ENCODE data around the gene PRR5.
"Not testable (repeated sequence)": the region's sequence is repeated elsewhere in the genome, so short reads cannot be mapped to it uniquely, and the experiment has no call there.

The PRR5 gene

GRCh38 chr22:44737406-44738346, 35.7 kb downstream of the PRR5 start:
- H3K4me1 ChIP-seq (ENCODE audit: control insufficient read depth, low read length): no peaks in the 10 kb centered on the region
- H3K79me2 ChIP-seq (ENCODE audit: control insufficient read depth, low read length): no peaks in the 10 kb centered on the region
- TF ChIP-seq CTCF (IDR thresholded peaks at IDR 0.05; ENCODE audit: low read depth, low read length, poor library complexity, severe bottlenecking) (no peak), EZH2phosphoT487 (IDR thresholded peaks at IDR 0.05; ENCODE audit: borderline replicate concordance, low read length) (no peak)
- H3K27me3 ChIP-seq (ENCODE audit: control insufficient read depth, low read length): no peaks in the 10 kb centered on the region
- H3F3A ChIP-seq (ENCODE audit: control insufficient read depth, insufficient read depth): no peaks in the 10 kb centered on the region
- H3K9me3 ChIP-seq (ENCODE audit: control insufficient read depth, insufficient read depth, low read length): peaks cover 2% of the 10 kb centered on the region; the same call in 1 of the 2 replicates
- H4K20me1 ChIP-seq (ENCODE audit: control insufficient read depth, insufficient read depth, low read depth, low read length): no peaks in the 10 kb centered on the region
- no peak overlapping the region for H3K4me2 ChIP-seq (ENCODE audit: low read length)
- no peak overlapping the region for H3K4me3 ChIP-seq (ENCODE audit: low read length)
- no peaks in the 10 kb centered on the region for H3K36me3 ChIP-seq (ENCODE audit: control insufficient read depth, low read length)
- H3K9me2 ChIP-seq (replicated peaks; ENCODE audit: control insufficient read depth, low read length): no peaks in the 10 kb centered on the region
- no peak overlapping the region for H3K27ac ChIP-seq (ENCODE audit: low read depth, low read length)

GRCh38 chr22:44738347-44738715, 36.3 kb downstream of the PRR5 start:
- Histone ChIP-seq H3K27ac (ENCODE audit: low read depth, low read length) (no peak overlapping the region), H3K4me3 (ENCODE audit: low read length) (no peak overlapping the region), H3K79me2 (ENCODE audit: control insufficient read depth, low read length) (no peaks in the 10 kb centered on the region), H3F3A (ENCODE audit: control insufficient read depth, insufficient read depth) (no peaks in the 10 kb centered on the region), H3K4me2 (ENCODE audit: low read length) (no peak overlapping the region), H3K27me3 (ENCODE audit: control insufficient read depth, low read length) (no peaks in the 10 kb centered on the region), H3K9me2 (replicated peaks; ENCODE audit: control insufficient read depth, low read length) (no peaks in the 10 kb centered on the region), H3K4me1 (ENCODE audit: control insufficient read depth, low read length) (no peaks in the 10 kb centered on the region), H3K9me3 (ENCODE audit: control insufficient read depth, insufficient read depth, low read length) (no peaks in the 10 kb centered on the region), H3K36me3 (ENCODE audit: control insufficient read depth, low read length) (no peaks in the 10 kb centered on the region), H4K20me1 (ENCODE audit: control insufficient read depth, insufficient read depth, low read depth, low read length) (no peaks in the 10 kb centered on the region)
- no peak for TF ChIP-seq EZH2phosphoT487 (IDR thresholded peaks at IDR 0.05; ENCODE audit: borderline replicate concordance, low read length)
- TF ChIP-seq CTCF (IDR thresholded peaks at IDR 0.05; ENCODE audit: low read depth, low read length, poor library complexity, severe bottlenecking): no peak

GRCh38 chr22:44739024-44739423, 37.0 kb downstream of the PRR5 start:
- no peak for TF ChIP-seq CTCF (IDR thresholded peaks at IDR 0.05; ENCODE audit: low read depth, low read length, poor library complexity, severe bottlenecking)
- no peak for TF ChIP-seq EZH2phosphoT487 (IDR thresholded peaks at IDR 0.05; ENCODE audit: borderline replicate concordance, low read length)

GRCh38 chr22:44739666-44740065, 37.7 kb downstream of the PRR5 start:
- H3F3A ChIP-seq (ENCODE audit: control insufficient read depth, insufficient read depth); H3K27me3 ChIP-seq (ENCODE audit: control insufficient read depth, low read length); H3K36me3 ChIP-seq (ENCODE audit: control insufficient read depth, low read length); H3K79me2 ChIP-seq (ENCODE audit: control insufficient read depth, low read length); H3K9me2 ChIP-seq (replicated peaks; ENCODE audit: control insufficient read depth, low read length); H4K20me1 ChIP-seq (ENCODE audit: control insufficient read depth, insufficient read depth, low read depth, low read length); H3K9me3 ChIP-seq (ENCODE audit: control insufficient read depth, insufficient read depth, low read length); H3K4me2 ChIP-seq (ENCODE audit: low read length); H3K27ac ChIP-seq (ENCODE audit: low read depth, low read length); H3K4me1 ChIP-seq (ENCODE audit: control insufficient read depth, low read length); H3K4me3 ChIP-seq (ENCODE audit: low read length): not testable (repeated sequence)

More at GRCh38 chr22:44739024-44739423, 37.0 kb downstream of the PRR5 start:
- Histone ChIP-seq H3K9me3 (ENCODE audit: control insufficient read depth, insufficient read depth, low read length) (no peaks in the 10 kb centered on the region), H3K4me1 (ENCODE audit: control insufficient read depth, low read length) (no peaks in the 10 kb centered on the region), H3K79me2 (ENCODE audit: control insufficient read depth, low read length) (no peaks in the 10 kb centered on the region), H3K36me3 (ENCODE audit: control insufficient read depth, low read length) (no peaks in the 10 kb centered on the region), H4K20me1 (ENCODE audit: control insufficient read depth, insufficient read depth, low read depth, low read length) (no peaks in the 10 kb centered on the region), H3K4me3 (ENCODE audit: low read length) (no peak overlapping the region), H3K27me3 (ENCODE audit: control insufficient read depth, low read length) (no peaks in the 10 kb centered on the region), H3K27ac (ENCODE audit: low read depth, low read length) (no peak overlapping the region), H3K9me2 (replicated peaks; ENCODE audit: control insufficient read depth, low read length) (no peaks in the 10 kb centered on the region), H3F3A (ENCODE audit: control insufficient read depth, insufficient read depth) (no peaks in the 10 kb centered on the region), H3K4me2 (ENCODE audit: low read length) (no peak overlapping the region)

All from DOHH2 (cell line).